Testis (tissue), 3 donors: ENCODE measurements around the gene EYS. TPM values are rescaled to one million over a fixed set of nuclear protein-coding genes. Genes with fewer than 3 reads are reported as not detected.

ENCODE experiments used
- DNase-seq: peaks from one replicate; pipeline ENCODE4 v3.0.0-alpha.2; 2019
- H3K27ac ChIP-seq, 2 donors: fragments of 200-600 bp; sonication (generic); one replicate each; pipeline ENCODE4 v1.5.1; 2019
- H3K27me3 ChIP-seq: fragments of 200-600 bp; sonication (generic); one replicate; pipeline ENCODE4 v1.5.1; 2019
- H3K36me3 ChIP-seq: fragments of 200-600 bp; sonication (generic); one replicate; pipeline ENCODE4 v1.5.1; 2017; ENCODE audit warnings: low read depth; ENCODE audit errors: missing control alignments
- H3K4me1 ChIP-seq: fragments of 200-600 bp; sonication (generic); one replicate; pipeline ENCODE4 v1.5.1; 2019
- H3K4me3 ChIP-seq, 2 donors: fragments of 200-600 bp; sonication (generic); one replicate each; pipeline ENCODE4 v1.5.1; 2017 to 2019
- H3K9me3 ChIP-seq: fragments of 200-600 bp; sonication (generic); one replicate; pipeline ENCODE4 v1.5.1; 2017
- CTCF ChIP-seq, 3 experiments: fragments of 450-650 bp in 2 of 3; fragments of 200-600 bp in 1 of 3; sonication (generic) in 1 of 3; IDR thresholded peaks; one replicate each; pipeline ENCODE4 v1.5.1; 2016 to 2019; ENCODE audit warnings: antibody characterized with exemption in 3 of 3, mild to moderate bottlenecking in 2 of 3, moderate library complexity in 1 of 3
- POLR2A ChIP-seq: fragments of 450-650 bp; IDR thresholded peaks from one replicate; pipeline ENCODE4 v1.6.1; 2017; ENCODE audit warnings: antibody characterized with exemption, mild to moderate bottlenecking, moderate library complexity
- WGBS, 2 donors: methylation state at CpG; one replicate each; pipeline ENCODE4 v1.1.5; 2018; 5-methylcytosine and 5-hydroxymethylcytosine counted together
- intact Hi-C: fragments of 100-400 bp; cut with DNase I; formaldehyde crosslinking; loops from one replicate; pipeline ENCODE4 v1.15.1; 2023; ENCODE audit warnings: low total_unique reads
- polyA plus RNA-seq: library from polyadenylated mRNA; stranded (reverse); fragments of 350-450 nt; fragmentation: Illumina TruSeq; extraction: RNeasy Lipid Tissue Mini Kit (QIAGEN cat#74804); gene quantifications from one replicate; pipeline ENCODE4 v1.2.3, GENCODE V29; 2014; ENCODE audit warnings: low read depth, low replicate concordance; ENCODE audit not compliant: insufficient read depth
- total RNA-seq, 2 donors: library from RNA; depleted of rRNA; stranded (reverse); fragments of >200 nt; gene quantifications; one replicate each; pipeline ENCODE4 v1.2.3, GENCODE V29; 2016

The EYS gene
- total and polyA plus RNA-seq, 3 donors from 2014 or later, result 1.3 to 2.8 (median 2.6) TPM

DNA sequence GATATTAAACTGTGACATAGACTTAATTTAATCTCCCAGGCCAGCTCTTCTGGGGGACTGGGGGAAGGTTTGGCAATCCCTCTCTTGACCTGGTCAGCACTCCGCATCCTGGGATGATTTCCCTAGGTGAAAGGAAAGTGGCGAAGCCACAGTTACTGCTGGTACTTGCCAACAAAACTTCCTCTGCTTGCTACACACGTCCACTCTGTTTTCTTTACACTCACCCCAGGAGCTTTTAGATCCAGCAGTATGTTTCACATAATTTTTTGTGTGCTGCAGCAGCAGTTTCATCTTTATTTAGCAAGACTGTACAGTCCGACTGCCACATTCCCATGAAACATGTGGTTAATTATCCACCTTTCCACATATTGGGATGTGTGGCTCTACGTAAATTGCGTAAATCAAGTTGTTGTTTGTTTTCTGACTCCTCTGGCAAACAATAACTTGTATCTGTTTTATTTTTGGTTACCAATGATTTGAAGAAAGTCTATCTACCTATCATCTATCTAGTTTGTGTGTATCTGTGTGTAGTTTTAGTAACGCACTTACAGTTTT is 1787.4 kb downstream of the EYS start:
- Histone ChIP-seq H3K4me3 (no peak overlapping the region), H3K27ac (no peak overlapping the region), H3K27me3 (no peaks in the 10 kb centered on the region), H3K4me1 (no peaks in the 10 kb centered on the region), H3K9me3 (no peaks in the 10 kb centered on the region), H3K36me3 (no peaks in the 10 kb centered on the region)
- WGBS, 2 donors, result 75 to 80% methylated on average over 7 of the region's 7 CpGs
- DNase-seq, result no peak
- intact Hi-C loops, result no loop called here
- no peak for TF ChIP-seq CTCF (IDR thresholded peaks at IDR 0.05)
- no peak for TF ChIP-seq POLR2A

DNA sequence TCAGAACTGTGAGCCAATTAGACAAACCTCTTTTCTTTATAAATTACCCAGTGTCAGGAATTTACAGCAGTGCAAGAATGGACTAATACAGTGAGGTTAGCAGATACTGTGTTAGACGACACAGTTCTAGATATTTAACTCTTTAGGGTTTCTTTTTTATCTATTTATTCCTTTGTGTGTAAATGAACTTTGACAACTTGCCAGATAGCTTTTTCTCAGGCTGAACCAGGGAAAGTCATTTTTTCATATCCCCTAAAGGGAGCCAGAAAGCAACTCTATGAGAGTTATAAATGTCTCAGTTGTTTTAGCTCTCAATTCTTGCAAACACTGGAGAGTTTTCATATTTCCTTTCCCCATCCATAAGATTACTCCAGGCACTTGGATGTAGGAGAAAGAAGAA is 1794.1 kb downstream of the EYS start:
- no peak overlapping the region for H3K4me3 ChIP-seq
- 14 to 18% methylated on average over 1 of the region's 1 CpG for WGBS, 2 donors
- intact Hi-C loops, result no loop called here

GRCh38 chr6:63910863-63911551 is 1796.0 kb downstream of the EYS start:
- TF ChIP-seq POLR2A, result no peak
- TF ChIP-seq CTCF (IDR thresholded peaks at IDR 0.05), result no peak
- Histone ChIP-seq H3K27me3 (no peaks in the 10 kb centered on the region), H3K9me3 (no peaks in the 10 kb centered on the region), H3K27ac (no peak overlapping the region), H3K4me1 (no peaks in the 10 kb centered on the region), H3K36me3 (no peaks in the 10 kb centered on the region), H3K4me3 (no peak overlapping the region)
- intact Hi-C loops, result no loop called here
- WGBS, 2 donors, result 35 to 47% methylated on average over 2 of the region's 2 CpGs
- peak; percentile 18 for DNase-seq

More for the DNA sequence above, 1794.1 kb downstream of the EYS start:
- Histone ChIP-seq H3K9me3 (no peaks in the 10 kb centered on the region), H3K4me1 (no peaks in the 10 kb centered on the region), H3K27ac (no peak overlapping the region), H3K27me3 (no peaks in the 10 kb centered on the region), H3K36me3 (no peaks in the 10 kb centered on the region)
- TF ChIP-seq CTCF (IDR thresholded peaks at IDR 0.05) (no peak), POLR2A (no peak)
- DNase-seq, result no peak

GRCh38 chr6:63904650-63905248 is 1802.3 kb downstream of the EYS start:
- Histone ChIP-seq H3K9me3 (no peaks in the 10 kb centered on the region), H3K27ac (no peak overlapping the region), H3K36me3 (no peaks in the 10 kb centered on the region), H3K4me3 (no peak overlapping the region), H3K27me3 (no peaks in the 10 kb centered on the region), H3K4me1 (no peaks in the 10 kb centered on the region)
- 68 to 75% methylated on average over 4 of the region's 4 CpGs for WGBS, 2 donors
- no peak for TF ChIP-seq POLR2A
- TF ChIP-seq CTCF (IDR thresholded peaks at IDR 0.05), result no peak
- no peak for DNase-seq
- intact Hi-C loops, result no loop called here
